ENCODE results near the gene ZFP90. TPM values are rescaled to one million over a fixed set of nuclear protein-coding genes. Genes with fewer than 3 reads are reported as not detected.

Gene ZFP90
- polyA plus RNA-seq, 2 donors, result 4.2 to 4.6 TPM

GRCh38 chr16:68512742-68513141 lies 26.3 kb upstream of the ZFP90 start:
- no peak overlapping the region for H3K4me3 ChIP-seq (ENCODE audit: low read depth in 1 of 2, low read length in 2 of 2)
- 83 to 100% methylated on average over 1 of the region's 1 CpG for WGBS, 2 donors

DNA sequence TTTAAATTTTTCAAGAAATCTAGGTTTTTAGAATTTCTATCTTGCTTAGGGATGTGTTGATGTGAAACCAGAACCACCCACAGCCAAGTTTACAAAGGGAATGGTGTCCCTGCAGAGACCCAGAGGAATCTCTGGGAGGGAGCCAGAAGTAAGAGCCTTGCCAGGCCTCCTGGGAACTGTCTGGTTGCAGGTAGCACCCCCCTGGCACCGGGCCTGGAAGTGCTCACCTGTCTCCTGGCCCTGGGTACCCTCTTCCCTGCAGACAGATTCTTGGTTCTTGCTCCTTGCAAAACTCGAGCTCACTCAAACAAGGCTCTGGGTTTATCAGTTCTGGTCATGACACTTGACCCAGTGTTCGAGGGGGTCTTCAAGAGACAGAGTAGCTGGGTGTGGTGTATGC lies 24.6 kb upstream of the ZFP90 start:
- Histone ChIP-seq H3K4me3 (ENCODE audit: low read depth in 1 of 2, low read length in 2 of 2) (no peak overlapping the region), H3K27ac (ENCODE audit: low read depth in 2 of 2, low read length in 1 of 2) (no peak overlapping the region), H3K4me1 (ENCODE audit: control insufficient read depth in 2 of 2, insufficient read depth in 2 of 2, low read length in 1 of 2) (peaks cover 0 to 3% of the 10 kb centered on the region in 2 donors), H3K9me3 (ENCODE audit: control insufficient read depth in 2 of 2, insufficient read depth in 1 of 2, low read depth in 1 of 2, low read length in 1 of 2) (no peaks in the 10 kb centered on the region), H3K27me3 (ENCODE audit: control insufficient read depth in 1 of 2, insufficient read depth in 2 of 2, low read length in 2 of 2) (no peaks in the 10 kb centered on the region), H3K36me3 (ENCODE audit: control insufficient read depth in 2 of 2, insufficient read depth in 2 of 2, low read length in 1 of 2) (no peaks in the 10 kb centered on the region)
- WGBS, 2 donors, result 50 to 52% methylated on average over 3 of the region's 3 CpGs

More at GRCh38 chr16:68512742-68513141, 26.3 kb upstream of the ZFP90 start:
- no peaks in the 10 kb centered on the region for H3K9me3 ChIP-seq (ENCODE audit: control insufficient read depth in 2 of 2, insufficient read depth in 1 of 2, low read depth in 1 of 2, low read length in 1 of 2)
- H3K27me3 ChIP-seq (ENCODE audit: control insufficient read depth in 1 of 2, insufficient read depth in 2 of 2, low read length in 2 of 2), result no peaks in the 10 kb centered on the region
- no peak overlapping the region for H3K27ac ChIP-seq (ENCODE audit: low read depth in 2 of 2, low read length in 1 of 2)
- no peaks in the 10 kb centered on the region for H3K36me3 ChIP-seq (ENCODE audit: control insufficient read depth in 2 of 2, insufficient read depth in 2 of 2, low read length in 1 of 2)
- H3K4me1 ChIP-seq (ENCODE audit: control insufficient read depth in 2 of 2, insufficient read depth in 2 of 2, low read length in 1 of 2), result peaks cover 0 to 3% of the 10 kb centered on the region in 2 donors

- whole genome bisulfite sequencing, 2 donors, result 65 to 73% methylated on average over 7 of the region's 7 CpGs
- Histone ChIP-seq H3K4me3 (ENCODE audit: low read depth in 1 of 2, low read length in 2 of 2) (no peak overlapping the region), H3K36me3 (ENCODE audit: control insufficient read depth in 2 of 2, insufficient read depth in 2 of 2, low read length in 1 of 2) (no peaks in the 10 kb centered on the region), H3K9me3 (ENCODE audit: control insufficient read depth in 2 of 2, insufficient read depth in 1 of 2, low read depth in 1 of 2, low read length in 1 of 2) (no peaks in the 10 kb centered on the region), H3K4me1 (ENCODE audit: control insufficient read depth in 2 of 2, insufficient read depth in 2 of 2, low read length in 1 of 2) (no peaks in the 10 kb centered on the region), H3K27ac (ENCODE audit: low read depth in 2 of 2, low read length in 1 of 2) (no peak overlapping the region), H3K27me3 (ENCODE audit: control insufficient read depth in 1 of 2, insufficient read depth in 2 of 2, low read length in 2 of 2) (no peaks in the 10 kb centered on the region)
Measured at GRCh38 chr16:68517606-68518166, 21.4 kb upstream of the ZFP90 start.

- Histone ChIP-seq H3K9me3 (ENCODE audit: control insufficient read depth in 2 of 2, insufficient read depth in 1 of 2, low read depth in 1 of 2, low read length in 1 of 2) (no peaks in the 10 kb centered on the region), H3K36me3 (ENCODE audit: control insufficient read depth in 2 of 2, insufficient read depth in 2 of 2, low read length in 1 of 2) (no peaks in the 10 kb centered on the region), H3K4me3 (ENCODE audit: low read depth in 1 of 2, low read length in 2 of 2) (no peak overlapping the region), H3K27me3 (ENCODE audit: control insufficient read depth in 1 of 2, insufficient read depth in 2 of 2, low read length in 2 of 2) (no peaks in the 10 kb centered on the region), H3K27ac (ENCODE audit: low read depth in 2 of 2, low read length in 1 of 2) (no peak overlapping the region), H3K4me1 (ENCODE audit: control insufficient read depth in 2 of 2, insufficient read depth in 2 of 2, low read length in 1 of 2) (no peaks in the 10 kb centered on the region)
- WGBS, 2 donors, result 82 to 89% methylated on average over 6 of the region's 6 CpGs
Measured at GRCh38 chr16:68519225-68519745, 19.8 kb upstream of the ZFP90 start.

- Histone ChIP-seq H3K36me3 (ENCODE audit: control insufficient read depth in 2 of 2, insufficient read depth in 2 of 2, low read length in 1 of 2) (no peaks in the 10 kb centered on the region), H3K9me3 (ENCODE audit: control insufficient read depth in 2 of 2, insufficient read depth in 1 of 2, low read depth in 1 of 2, low read length in 1 of 2) (no peaks in the 10 kb centered on the region), H3K27ac (ENCODE audit: low read depth in 2 of 2, low read length in 1 of 2) (no peak overlapping the region), H3K4me3 (ENCODE audit: low read depth in 1 of 2, low read length in 2 of 2) (peak overlapping the region in 1 of 2 donors; percentile 9), H3K27me3 (ENCODE audit: control insufficient read depth in 1 of 2, insufficient read depth in 2 of 2, low read length in 2 of 2) (no peaks in the 10 kb centered on the region), H3K4me1 (ENCODE audit: control insufficient read depth in 2 of 2, insufficient read depth in 2 of 2, low read length in 1 of 2) (no peaks in the 10 kb centered on the region)
- WGBS, 2 donors, result 2% methylated on average over 22 of the region's 22 CpGs
Measured at GRCh38 chr16:68520649-68521086, 18.4 kb upstream of the ZFP90 start.

DNA sequence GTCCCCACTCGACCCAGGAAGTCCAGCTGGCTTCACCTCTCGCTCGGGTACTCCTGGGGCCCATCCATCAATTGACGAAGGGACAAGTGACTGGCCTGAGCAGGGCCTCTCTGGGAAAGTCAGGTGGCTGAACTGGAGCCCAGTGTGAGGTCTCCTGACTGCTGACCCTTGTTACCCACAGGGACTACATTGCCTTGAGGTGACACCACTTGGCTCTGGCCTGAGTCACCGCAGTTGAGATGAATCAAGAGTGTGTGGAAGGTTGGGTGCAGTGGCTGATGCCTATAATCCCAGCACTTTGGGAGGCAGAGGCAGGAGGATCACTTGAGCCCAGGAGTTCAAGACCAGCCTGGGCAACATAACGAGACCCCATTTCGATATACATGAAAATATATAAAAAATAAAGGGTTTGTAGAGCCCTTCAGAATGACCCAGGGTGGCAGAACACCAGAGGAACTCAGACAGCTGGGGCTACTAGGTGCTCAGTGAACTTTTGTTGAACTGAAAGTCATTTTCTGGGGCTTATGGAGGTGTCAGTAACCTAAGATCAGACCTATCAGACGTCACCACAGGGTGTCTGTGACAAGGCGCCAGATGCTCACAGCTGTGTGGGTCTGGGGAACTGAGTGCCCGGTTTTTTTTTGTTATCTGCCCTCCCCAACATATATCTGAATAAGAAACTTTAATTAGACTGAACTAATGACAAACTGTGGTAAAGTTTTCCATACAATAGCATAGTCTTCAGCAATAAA lies 14.8 kb upstream of the ZFP90 start:
- Histone ChIP-seq H3K27ac (ENCODE audit: low read depth in 2 of 2, low read length in 1 of 2) (no peak overlapping the region), H3K4me1 (ENCODE audit: control insufficient read depth in 2 of 2, insufficient read depth in 2 of 2, low read length in 1 of 2) (no peaks in the 10 kb centered on the region), H3K27me3 (ENCODE audit: control insufficient read depth in 1 of 2, insufficient read depth in 2 of 2, low read length in 2 of 2) (no peaks in the 10 kb centered on the region), H3K36me3 (ENCODE audit: control insufficient read depth in 2 of 2, insufficient read depth in 2 of 2, low read length in 1 of 2) (no peaks in the 10 kb centered on the region), H3K9me3 (ENCODE audit: control insufficient read depth in 2 of 2, insufficient read depth in 1 of 2, low read depth in 1 of 2, low read length in 1 of 2) (no peaks in the 10 kb centered on the region), H3K4me3 (ENCODE audit: low read depth in 1 of 2, low read length in 2 of 2) (no peak overlapping the region)
- 74 to 80% methylated on average over 10 of the region's 10 CpGs for WGBS, 2 donors

- 79 to 84% methylated on average over 17 of the region's 17 CpGs for WGBS, 2 donors
Measured at GRCh38 chr16:68526143-68526781, 12.8 kb upstream of the ZFP90 start.

DNA sequence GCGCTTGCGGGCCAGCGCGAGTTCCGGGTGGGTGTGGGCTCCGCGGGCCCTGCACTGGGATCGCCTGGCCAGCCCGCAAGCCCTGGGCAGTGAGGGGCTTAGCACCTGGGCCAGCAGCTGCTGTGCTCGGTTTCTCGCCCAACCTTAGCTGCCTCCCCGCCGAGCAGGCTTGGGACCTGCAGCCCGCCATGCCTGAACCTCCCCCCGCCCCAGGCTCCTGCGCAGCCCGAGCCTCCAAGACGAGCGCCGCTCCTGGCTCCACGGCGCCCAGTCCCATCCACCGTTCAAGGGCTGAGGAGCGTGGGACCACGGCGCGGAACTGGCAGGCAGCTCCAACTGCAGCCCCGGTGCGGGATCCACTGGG lies 12.3 kb upstream of the ZFP90 start:
- Histone ChIP-seq H3K27me3 (ENCODE audit: control insufficient read depth in 1 of 2, insufficient read depth in 2 of 2, low read length in 2 of 2) (no peaks in the 10 kb centered on the region), H3K36me3 (ENCODE audit: control insufficient read depth in 2 of 2, insufficient read depth in 2 of 2, low read length in 1 of 2) (no peaks in the 10 kb centered on the region), H3K4me3 (ENCODE audit: low read depth in 1 of 2, low read length in 2 of 2) (no peak overlapping the region), H3K27ac (ENCODE audit: low read depth in 2 of 2, low read length in 1 of 2) (no peak overlapping the region), H3K9me3 (ENCODE audit: control insufficient read depth in 2 of 2, insufficient read depth in 1 of 2, low read depth in 1 of 2, low read length in 1 of 2) (no peaks in the 10 kb centered on the region), H3K4me1 (ENCODE audit: control insufficient read depth in 2 of 2, insufficient read depth in 2 of 2, low read length in 1 of 2) (no peaks in the 10 kb centered on the region)
- 94 to 96% methylated on average over 29 of the region's 29 CpGs for WGBS, 2 donors

More at GRCh38 chr16:68526143-68526781, 12.8 kb upstream of the ZFP90 start:
- no peaks in the 10 kb centered on the region for H3K9me3 ChIP-seq (ENCODE audit: control insufficient read depth in 2 of 2, insufficient read depth in 1 of 2, low read depth in 1 of 2, low read length in 1 of 2)
- H3K27ac ChIP-seq (ENCODE audit: low read depth in 2 of 2, low read length in 1 of 2), result no peak overlapping the region
- no peaks in the 10 kb centered on the region for H3K4me1 ChIP-seq (ENCODE audit: control insufficient read depth in 2 of 2, insufficient read depth in 2 of 2, low read length in 1 of 2)
- H3K27me3 ChIP-seq (ENCODE audit: control insufficient read depth in 1 of 2, insufficient read depth in 2 of 2, low read length in 2 of 2), result no peaks in the 10 kb centered on the region
- no peak overlapping the region for H3K4me3 ChIP-seq (ENCODE audit: low read depth in 1 of 2, low read length in 2 of 2)
- no peaks in the 10 kb centered on the region for H3K36me3 ChIP-seq (ENCODE audit: control insufficient read depth in 2 of 2, insufficient read depth in 2 of 2, low read length in 1 of 2)

GRCh38 chr16:68528233-68528632 lies 10.9 kb upstream of the ZFP90 start:
- Histone ChIP-seq H3K27ac (ENCODE audit: low read depth in 2 of 2, low read length in 1 of 2) (no peak overlapping the region), H3K9me3 (ENCODE audit: control insufficient read depth in 2 of 2, insufficient read depth in 1 of 2, low read depth in 1 of 2, low read length in 1 of 2) (no peaks in the 10 kb centered on the region), H3K36me3 (ENCODE audit: control insufficient read depth in 2 of 2, insufficient read depth in 2 of 2, low read length in 1 of 2) (no peaks in the 10 kb centered on the region), H3K4me3 (ENCODE audit: low read depth in 1 of 2, low read length in 2 of 2) (no peak overlapping the region), H3K27me3 (ENCODE audit: control insufficient read depth in 1 of 2, insufficient read depth in 2 of 2, low read length in 2 of 2) (no peaks in the 10 kb centered on the region), H3K4me1 (ENCODE audit: control insufficient read depth in 2 of 2, insufficient read depth in 2 of 2, low read length in 1 of 2) (no peaks in the 10 kb centered on the region)
- WGBS, 2 donors, result 44 to 61% methylated on average over 2 of the region's 2 CpGs
